Measurements from ENCODE around the gene CHRNA3. TPM values are rescaled to one million over a fixed set of nuclear protein-coding genes. Genes with fewer than 3 reads are reported as not detected.

CHRNA3 gene
- polyA plus RNA-seq, 1 donor from 2014 or later: 2.4 TPM

DNA sequence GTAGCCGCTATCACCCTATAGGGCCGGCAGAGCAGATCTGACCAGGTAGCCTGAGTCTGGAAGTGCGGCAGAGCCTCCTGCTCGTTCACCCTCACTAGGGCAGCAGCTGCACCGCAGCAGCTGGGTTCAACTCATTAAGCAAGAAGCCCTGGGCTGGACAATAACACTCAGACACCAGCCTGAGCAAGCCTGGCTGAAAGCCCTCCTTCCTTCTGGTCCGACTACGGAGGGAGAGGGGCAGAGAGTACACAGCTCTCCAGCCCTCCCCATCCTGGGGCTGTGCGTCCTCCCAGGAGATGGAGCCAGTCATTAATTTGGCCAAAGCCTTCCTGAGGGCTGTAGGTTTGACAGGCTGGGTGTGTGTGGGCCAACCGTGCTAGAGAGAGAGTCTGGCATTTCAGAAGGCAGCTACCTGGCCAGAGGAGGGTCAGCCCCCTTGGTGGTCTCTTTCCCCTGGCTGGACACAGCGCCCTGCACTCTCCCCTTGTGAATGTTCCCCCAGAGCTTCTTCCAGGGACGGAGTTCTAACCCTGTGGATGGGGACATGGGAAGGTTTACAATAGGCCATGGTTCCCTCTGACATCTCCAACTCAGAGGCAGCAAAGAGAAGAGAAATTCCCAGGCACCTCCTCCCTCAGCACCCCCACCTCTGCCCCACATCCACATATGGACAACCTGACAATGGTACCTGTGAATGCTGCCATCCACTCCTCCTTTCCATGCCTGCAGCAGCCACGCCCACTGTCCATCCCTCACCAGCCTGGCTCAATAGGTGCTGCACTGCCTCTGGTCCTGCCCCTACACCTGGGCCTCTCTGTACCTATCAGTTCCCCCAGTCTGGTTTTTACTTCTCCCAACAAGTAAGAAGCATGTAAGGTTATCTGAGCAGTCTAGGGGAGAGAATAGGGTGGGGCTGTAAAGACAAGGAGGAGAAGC is 13.7 kb upstream of the CHRNA3 start:
- H3F3A ChIP-seq (ENCODE audit: insufficient read depth, low read length, poor library complexity, severe bottlenecking): no peaks in the 10 kb centered on the region
- H3K27me3 ChIP-seq (ENCODE audit: insufficient read depth, low read depth, low read length): no peaks in the 10 kb centered on the region
- H3K9me3 ChIP-seq (ENCODE audit: low read length): no peaks in the 10 kb centered on the region
- no peak overlapping the region for H3K4me2 ChIP-seq (ENCODE audit: low read length)
- H3K79me2 ChIP-seq (replicated peaks; ENCODE audit: insufficient read depth, low read length): no peaks in the 10 kb centered on the region
- no peaks in the 10 kb centered on the region for H3K36me3 ChIP-seq (ENCODE audit: insufficient read depth, low read length)
- no peaks in the 10 kb centered on the region for H3K9me2 ChIP-seq (ENCODE audit: insufficient read depth, low read length)
- no peak overlapping the region for H3K9ac ChIP-seq (ENCODE audit: low read length)
- H2AFZ ChIP-seq (ENCODE audit: low read depth, low read length): no peak overlapping the region
- TF ChIP-seq EP300 (conservative IDR thresholded peaks at IDR 0.05; ENCODE audit: poor library complexity, severe bottlenecking) (no peak), SMC3 (conservative IDR thresholded peaks at IDR 0.05; ENCODE audit: poor library complexity) (no peak), MXI1 (conservative IDR thresholded peaks at IDR 0.05; ENCODE audit: poor library complexity, severe bottlenecking) (no peak), TAF1 (IDR thresholded peaks at IDR 0.05; ENCODE audit: low read depth) (no peak), RAD21 (conservative IDR thresholded peaks at IDR 0.05) (no peak), EZH2 (IDR thresholded peaks at IDR 0.05; ENCODE audit: borderline replicate concordance, insufficient read depth, low read length, poor library complexity, severe bottlenecking) (no peak), POLR2AphosphoS5 (IDR thresholded peaks at IDR 0.05) (no peak)
- TF ChIP-seq, protein P1, sequence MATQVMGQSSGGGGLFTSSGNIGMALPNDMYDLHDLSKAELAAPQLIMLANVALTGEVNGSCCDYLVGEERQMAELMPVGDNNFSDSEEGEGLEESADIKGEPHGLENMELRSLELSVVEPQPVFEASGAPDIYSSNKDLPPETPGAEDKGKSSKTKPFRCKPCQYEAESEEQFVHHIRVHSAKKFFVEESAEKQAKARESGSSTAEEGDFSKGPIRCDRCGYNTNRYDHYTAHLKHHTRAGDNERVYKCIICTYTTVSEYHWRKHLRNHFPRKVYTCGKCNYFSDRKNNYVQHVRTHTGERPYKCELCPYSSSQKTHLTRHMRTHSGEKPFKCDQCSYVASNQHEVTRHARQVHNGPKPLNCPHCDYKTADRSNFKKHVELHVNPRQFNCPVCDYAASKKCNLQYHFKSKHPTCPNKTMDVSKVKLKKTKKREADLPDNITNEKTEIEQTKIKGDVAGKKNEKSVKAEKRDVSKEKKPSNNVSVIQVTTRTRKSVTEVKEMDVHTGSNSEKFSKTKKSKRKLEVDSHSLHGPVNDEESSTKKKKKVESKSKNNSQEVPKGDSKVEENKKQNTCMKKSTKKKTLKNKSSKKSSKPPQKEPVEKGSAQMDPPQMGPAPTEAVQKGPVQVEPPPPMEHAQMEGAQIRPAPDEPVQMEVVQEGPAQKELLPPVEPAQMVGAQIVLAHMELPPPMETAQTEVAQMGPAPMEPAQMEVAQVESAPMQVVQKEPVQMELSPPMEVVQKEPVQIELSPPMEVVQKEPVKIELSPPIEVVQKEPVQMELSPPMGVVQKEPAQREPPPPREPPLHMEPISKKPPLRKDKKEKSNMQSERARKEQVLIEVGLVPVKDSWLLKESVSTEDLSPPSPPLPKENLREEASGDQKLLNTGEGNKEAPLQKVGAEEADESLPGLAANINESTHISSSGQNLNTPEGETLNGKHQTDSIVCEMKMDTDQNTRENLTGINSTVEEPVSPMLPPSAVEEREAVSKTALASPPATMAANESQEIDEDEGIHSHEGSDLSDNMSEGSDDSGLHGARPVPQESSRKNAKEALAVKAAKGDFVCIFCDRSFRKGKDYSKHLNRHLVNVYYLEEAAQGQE (IDR thresholded peaks at IDR 0.05; ENCODE audit: borderline replicate concordance): no peak
- TF ChIP-seq, protein P2, sequence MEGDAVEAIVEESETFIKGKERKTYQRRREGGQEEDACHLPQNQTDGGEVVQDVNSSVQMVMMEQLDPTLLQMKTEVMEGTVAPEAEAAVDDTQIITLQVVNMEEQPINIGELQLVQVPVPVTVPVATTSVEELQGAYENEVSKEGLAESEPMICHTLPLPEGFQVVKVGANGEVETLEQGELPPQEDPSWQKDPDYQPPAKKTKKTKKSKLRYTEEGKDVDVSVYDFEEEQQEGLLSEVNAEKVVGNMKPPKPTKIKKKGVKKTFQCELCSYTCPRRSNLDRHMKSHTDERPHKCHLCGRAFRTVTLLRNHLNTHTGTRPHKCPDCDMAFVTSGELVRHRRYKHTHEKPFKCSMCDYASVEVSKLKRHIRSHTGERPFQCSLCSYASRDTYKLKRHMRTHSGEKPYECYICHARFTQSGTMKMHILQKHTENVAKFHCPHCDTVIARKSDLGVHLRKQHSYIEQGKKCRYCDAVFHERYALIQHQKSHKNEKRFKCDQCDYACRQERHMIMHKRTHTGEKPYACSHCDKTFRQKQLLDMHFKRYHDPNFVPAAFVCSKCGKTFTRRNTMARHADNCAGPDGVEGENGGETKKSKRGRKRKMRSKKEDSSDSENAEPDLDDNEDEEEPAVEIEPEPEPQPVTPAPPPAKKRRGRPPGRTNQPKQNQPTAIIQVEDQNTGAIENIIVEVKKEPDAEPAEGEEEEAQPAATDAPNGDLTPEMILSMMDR (IDR thresholded peaks at IDR 0.05; ENCODE audit: poor library complexity, severe bottlenecking): no peak
- H3K27ac ChIP-seq (ENCODE audit: low read length): no peak overlapping the region
- H3K4me3 ChIP-seq (ENCODE audit: low read length): no peak overlapping the region
- H4K20me1 ChIP-seq (ENCODE audit: insufficient read depth): no peaks in the 10 kb centered on the region

DNA sequence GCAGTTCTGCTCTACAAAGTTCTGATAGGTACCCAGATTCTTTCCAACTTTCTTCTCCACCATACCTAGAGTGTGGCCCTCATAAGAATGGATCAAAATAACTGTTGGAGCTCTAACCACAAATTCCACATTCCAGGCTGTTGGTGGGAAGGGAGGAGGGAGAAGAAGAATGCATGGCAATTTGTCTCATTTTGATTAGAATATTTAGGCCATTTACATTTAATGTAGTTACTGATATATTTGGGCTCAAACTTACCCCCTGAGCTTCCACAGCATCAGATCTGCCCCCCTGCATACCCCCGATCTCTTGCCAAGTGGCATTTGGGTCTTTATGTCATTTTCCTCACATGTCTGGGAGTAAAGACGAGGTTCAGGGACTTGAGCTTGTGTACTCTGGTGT is 12.6 kb upstream of the CHRNA3 start:
- Histone ChIP-seq H3K9me3 (ENCODE audit: low read length) (no peaks in the 10 kb centered on the region), H3K4me2 (ENCODE audit: low read length) (no peak overlapping the region), H3K27ac (ENCODE audit: low read length) (no peak overlapping the region), H3K36me3 (ENCODE audit: insufficient read depth, low read length) (no peaks in the 10 kb centered on the region), H4K20me1 (ENCODE audit: insufficient read depth) (no peaks in the 10 kb centered on the region), H3K79me2 (replicated peaks; ENCODE audit: insufficient read depth, low read length) (no peaks in the 10 kb centered on the region), H3K27me3 (ENCODE audit: insufficient read depth, low read depth, low read length) (no peaks in the 10 kb centered on the region), H3F3A (ENCODE audit: insufficient read depth, low read length, poor library complexity, severe bottlenecking) (no peaks in the 10 kb centered on the region), H3K9me2 (ENCODE audit: insufficient read depth, low read length) (no peaks in the 10 kb centered on the region), H2AFZ (ENCODE audit: low read depth, low read length) (no peak overlapping the region), H3K9ac (ENCODE audit: low read length) (no peak overlapping the region), H3K4me3 (ENCODE audit: low read length) (no peak overlapping the region)
- TF ChIP-seq SMC3 (conservative IDR thresholded peaks at IDR 0.05; ENCODE audit: poor library complexity): no peak
- no peak for TF ChIP-seq POLR2AphosphoS5 (IDR thresholded peaks at IDR 0.05)
- TF ChIP-seq EZH2 (IDR thresholded peaks at IDR 0.05; ENCODE audit: borderline replicate concordance, insufficient read depth, low read length, poor library complexity, severe bottlenecking): no peak
- TF ChIP-seq, protein P1 (IDR thresholded peaks at IDR 0.05; ENCODE audit: borderline replicate concordance): no peak
- no peak for TF ChIP-seq RAD21 (conservative IDR thresholded peaks at IDR 0.05)
- TF ChIP-seq, protein P2 (IDR thresholded peaks at IDR 0.05; ENCODE audit: poor library complexity, severe bottlenecking): no peak
- TF ChIP-seq EP300 (conservative IDR thresholded peaks at IDR 0.05; ENCODE audit: poor library complexity, severe bottlenecking): no peak
- TF ChIP-seq MXI1 (conservative IDR thresholded peaks at IDR 0.05; ENCODE audit: poor library complexity, severe bottlenecking): no peak
- no peak for TF ChIP-seq TAF1 (IDR thresholded peaks at IDR 0.05; ENCODE audit: low read depth)
